Activated naive CD8-positive, alpha-beta T cell treated with anti-CD3 and anti-CD28 coated beads, Interleukin-2, amount 50 U/mL, for 24 hours (primary cell): ENCODE results near the gene LEMD3.

Source experiments
- ATAC-seq: fragments of 150-1000 bp; cut with Tn5 transposase; one replicate; pipeline ENCODE4 v1.10.0; 2021
- DNase-seq: peaks from one replicate; pipeline ENCODE4 v3.0.0; 2021
- H3K27ac Mint-ChIP-seq: one replicate; pipeline ENCODE4 v1.8.0; 2021; ENCODE audit warnings: mild to moderate bottlenecking, mixed read lengths
- H3K27me3 Mint-ChIP-seq: one replicate; pipeline ENCODE4 v1.8.0; 2021; ENCODE audit warnings: mixed read lengths
- H3K36me3 Mint-ChIP-seq: one replicate; pipeline ENCODE4 v1.8.0; 2021; ENCODE audit warnings: low read depth, mixed read lengths
- H3K4me1 Mint-ChIP-seq: one replicate; pipeline ENCODE4 v1.8.0; 2021; ENCODE audit warnings: mixed read lengths
- H3K4me3 Mint-ChIP-seq: one replicate; pipeline ENCODE4 v1.8.0; 2021; ENCODE audit warnings: mild to moderate bottlenecking, moderate library complexity, mixed read lengths
- H3K9me3 Mint-ChIP-seq: one replicate; pipeline ENCODE4 v1.8.0; 2021; ENCODE audit warnings: mixed read lengths

Gene LEMD3

GRCh38 chr12:65187665-65188064 is 18.3 kb downstream of the LEMD3 start:
- H3K4me3 Mint-ChIP-seq, result no peak overlapping the region
- peaks cover 74% of the 10 kb centered on the region for H3K4me1 Mint-ChIP-seq
- DNase-seq, result no peak
- no peaks in the 10 kb centered on the region for H3K9me3 Mint-ChIP-seq
- H3K36me3 Mint-ChIP-seq, result peaks cover 41% of the 10 kb centered on the region
- H3K27ac Mint-ChIP-seq, result no peak overlapping the region
- H3K27me3 Mint-ChIP-seq, result no peaks in the 10 kb centered on the region
- ATAC-seq, result no peak

- no peak overlapping the region for H3K27ac Mint-ChIP-seq
- peaks cover 44% of the 10 kb centered on the region for H3K36me3 Mint-ChIP-seq
- no peaks in the 10 kb centered on the region for H3K27me3 Mint-ChIP-seq
- H3K4me1 Mint-ChIP-seq, result peaks cover 75% of the 10 kb centered on the region
- H3K4me3 Mint-ChIP-seq, result no peak overlapping the region
- DNase-seq (no peak), ATAC-seq (no peak)
- H3K9me3 Mint-ChIP-seq, result no peaks in the 10 kb centered on the region
Measured at GRCh38 chr12:65188179-65188701, 18.9 kb downstream of the LEMD3 start.

- Mint-ChIP-seq H3K4me1 (peaks cover 71% of the 10 kb centered on the region), H3K27me3 (no peaks in the 10 kb centered on the region), H3K9me3 (peaks cover 2% of the 10 kb centered on the region), H3K36me3 (peaks cover 41% of the 10 kb centered on the region), H3K4me3 (no peak overlapping the region), H3K27ac (no peak overlapping the region)
- DNase-seq (no peak), ATAC-seq (no peak)
Measured at GRCh38 chr12:65189028-65189718, 19.8 kb downstream of the LEMD3 start.

- H3K9me3 Mint-ChIP-seq, result peaks cover 5% of the 10 kb centered on the region
- peaks cover 86% of the 10 kb centered on the region for H3K4me1 Mint-ChIP-seq
- no peak for DNase-seq
- no peaks in the 10 kb centered on the region for H3K27me3 Mint-ChIP-seq
- H3K36me3 Mint-ChIP-seq, result peaks cover 67% of the 10 kb centered on the region
- H3K27ac Mint-ChIP-seq, result peak overlapping the region; percentile 59
- no peak overlapping the region for H3K4me3 Mint-ChIP-seq
- no peak for ATAC-seq
Measured at GRCh38 chr12:65192963-65193516, 23.7 kb downstream of the LEMD3 start.

GRCh38 chr12:65194949-65195348 is 25.6 kb downstream of the LEMD3 start:
- H3K36me3 Mint-ChIP-seq, result peaks cover 59% of the 10 kb centered on the region
- no peak for ATAC-seq
- no peak overlapping the region for H3K27ac Mint-ChIP-seq
- peaks cover 79% of the 10 kb centered on the region for H3K4me1 Mint-ChIP-seq
- no peak for DNase-seq
- H3K27me3 Mint-ChIP-seq, result no peaks in the 10 kb centered on the region
- no peak overlapping the region for H3K4me3 Mint-ChIP-seq
- peaks cover 5% of the 10 kb centered on the region for H3K9me3 Mint-ChIP-seq

GRCh38 chr12:65195387-65196055 is 26.1 kb downstream of the LEMD3 start:
- ATAC-seq (no peak), DNase-seq (no peak)
- H3K27ac Mint-ChIP-seq, result no peak overlapping the region
- H3K9me3 Mint-ChIP-seq, result peaks cover 10% of the 10 kb centered on the region
- H3K36me3 Mint-ChIP-seq, result peaks cover 63% of the 10 kb centered on the region
- H3K4me3 Mint-ChIP-seq, result no peak overlapping the region
- peaks cover 79% of the 10 kb centered on the region for H3K4me1 Mint-ChIP-seq
- H3K27me3 Mint-ChIP-seq, result no peaks in the 10 kb centered on the region

GRCh38 chr12:65196762-65197567 is 27.6 kb downstream of the LEMD3 start:
- Mint-ChIP-seq H3K4me3 (no peak overlapping the region), H3K27me3 (no peaks in the 10 kb centered on the region), H3K36me3 (peaks cover 65% of the 10 kb centered on the region), H3K4me1 (peaks cover 79% of the 10 kb centered on the region), H3K27ac (peak overlapping the region; percentile 25), H3K9me3 (peaks cover 20% of the 10 kb centered on the region)
- ATAC-seq (peak; percentile 66), DNase-seq (no peak)

GRCh38 chr12:65199604-65200003 is 30.2 kb downstream of the LEMD3 start:
- H3K4me1 Mint-ChIP-seq, result peaks cover 82% of the 10 kb centered on the region
- no peak for ATAC-seq
- H3K36me3 Mint-ChIP-seq, result peaks cover 67% of the 10 kb centered on the region
- no peak overlapping the region for H3K27ac Mint-ChIP-seq
- H3K4me3 Mint-ChIP-seq, result no peak overlapping the region
- peaks cover 21% of the 10 kb centered on the region for H3K9me3 Mint-ChIP-seq
- no peaks in the 10 kb centered on the region for H3K27me3 Mint-ChIP-seq
- no peak for DNase-seq

- Mint-ChIP-seq H3K4me3 (no peak overlapping the region), H3K9me3 (peaks cover 21% of the 10 kb centered on the region), H3K36me3 (peaks cover 67% of the 10 kb centered on the region), H3K27me3 (no peaks in the 10 kb centered on the region), H3K4me1 (peaks cover 85% of the 10 kb centered on the region), H3K27ac (no peak overlapping the region)
- DNase-seq (no peak), ATAC-seq (no peak)
Measured at GRCh38 chr12:65200007-65200665, 30.8 kb downstream of the LEMD3 start.

GRCh38 chr12:65203376-65203775 is 34.0 kb downstream of the LEMD3 start:
- ATAC-seq (no peak), DNase-seq (no peak)
- H3K27me3 Mint-ChIP-seq, result no peaks in the 10 kb centered on the region
- no peak overlapping the region for H3K27ac Mint-ChIP-seq
- peaks cover 21% of the 10 kb centered on the region for H3K9me3 Mint-ChIP-seq
- H3K36me3 Mint-ChIP-seq, result peaks cover 43% of the 10 kb centered on the region
- peaks cover 85% of the 10 kb centered on the region for H3K4me1 Mint-ChIP-seq
- no peak overlapping the region for H3K4me3 Mint-ChIP-seq

GRCh38 chr12:65204886-65205525 is 35.6 kb downstream of the LEMD3 start:
- H3K27me3 Mint-ChIP-seq, result no peaks in the 10 kb centered on the region
- DNase-seq (no peak), ATAC-seq (peak; percentile 72)
- peaks cover 42% of the 10 kb centered on the region for H3K36me3 Mint-ChIP-seq
- peak overlapping the region; percentile 88 for H3K27ac Mint-ChIP-seq
- peak overlapping the region; percentile 49 for H3K4me3 Mint-ChIP-seq
- H3K4me1 Mint-ChIP-seq, result peaks cover 91% of the 10 kb centered on the region
- peaks cover 21% of the 10 kb centered on the region for H3K9me3 Mint-ChIP-seq

GRCh38 chr12:65205886-65206285 is 36.5 kb downstream of the LEMD3 start:
- peak overlapping the region; percentile 88 for H3K27ac Mint-ChIP-seq
- H3K27me3 Mint-ChIP-seq, result no peaks in the 10 kb centered on the region
- peaks cover 12% of the 10 kb centered on the region for H3K9me3 Mint-ChIP-seq
- DNase-seq, result no peak
- H3K4me1 Mint-ChIP-seq, result peaks cover 83% of the 10 kb centered on the region
- peak overlapping the region; percentile 3 for H3K4me3 Mint-ChIP-seq
- ATAC-seq, result no peak
- peaks cover 38% of the 10 kb centered on the region for H3K36me3 Mint-ChIP-seq

- no peak for ATAC-seq
- DNase-seq, result no peak
Measured at GRCh38 chr12:65208125-65208524, 38.7 kb downstream of the LEMD3 start.

More at GRCh38 chr12:65208125-65208524, 38.7 kb downstream of the LEMD3 start:
- H3K4me1 Mint-ChIP-seq, result peaks cover 71% of the 10 kb centered on the region
- H3K4me3 Mint-ChIP-seq, result no peak overlapping the region
- peaks cover 35% of the 10 kb centered on the region for H3K36me3 Mint-ChIP-seq
- peak overlapping the region; percentile 59 for H3K27ac Mint-ChIP-seq
- H3K27me3 Mint-ChIP-seq, result no peaks in the 10 kb centered on the region
- H3K9me3 Mint-ChIP-seq, result peaks cover 6% of the 10 kb centered on the region
